Activated T-helper 1 cell treated with Interleukin-2 at 50 U/mL for 16 hours (primary cell): ENCODE data around the gene VSTM2B.

Source experiments
- DNase-seq: peaks from one replicate; pipeline ENCODE4 v3.0.0-alpha.2; 2020; ENCODE audit warnings: low read depth

Gene VSTM2B

DNA sequence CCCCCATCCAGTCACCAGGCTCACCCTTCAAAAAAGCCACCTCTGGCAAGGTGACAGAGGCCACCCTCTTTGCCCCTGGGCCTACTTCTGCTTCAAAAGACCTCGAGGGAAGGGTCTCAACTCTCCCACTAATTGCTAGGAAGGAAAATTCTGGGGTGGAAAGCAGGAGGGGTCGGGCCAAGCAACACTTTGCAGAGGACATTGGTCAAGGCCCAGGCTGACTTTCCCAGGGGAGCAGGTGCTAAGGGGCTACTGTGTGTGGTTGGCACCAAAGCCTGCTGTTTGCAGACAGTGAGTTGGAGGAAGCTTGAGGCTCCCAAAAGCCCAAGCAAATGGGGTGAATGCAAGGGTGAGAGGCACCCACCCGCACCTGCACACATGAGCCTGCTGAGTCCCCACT lies 28.6 kb upstream of the VSTM2B start:
- no peak for DNase-seq

- DNase-seq, result no peak
Measured at GRCh38 chr19:29497686-29498436, 27.9 kb upstream of the VSTM2B start.

DNA sequence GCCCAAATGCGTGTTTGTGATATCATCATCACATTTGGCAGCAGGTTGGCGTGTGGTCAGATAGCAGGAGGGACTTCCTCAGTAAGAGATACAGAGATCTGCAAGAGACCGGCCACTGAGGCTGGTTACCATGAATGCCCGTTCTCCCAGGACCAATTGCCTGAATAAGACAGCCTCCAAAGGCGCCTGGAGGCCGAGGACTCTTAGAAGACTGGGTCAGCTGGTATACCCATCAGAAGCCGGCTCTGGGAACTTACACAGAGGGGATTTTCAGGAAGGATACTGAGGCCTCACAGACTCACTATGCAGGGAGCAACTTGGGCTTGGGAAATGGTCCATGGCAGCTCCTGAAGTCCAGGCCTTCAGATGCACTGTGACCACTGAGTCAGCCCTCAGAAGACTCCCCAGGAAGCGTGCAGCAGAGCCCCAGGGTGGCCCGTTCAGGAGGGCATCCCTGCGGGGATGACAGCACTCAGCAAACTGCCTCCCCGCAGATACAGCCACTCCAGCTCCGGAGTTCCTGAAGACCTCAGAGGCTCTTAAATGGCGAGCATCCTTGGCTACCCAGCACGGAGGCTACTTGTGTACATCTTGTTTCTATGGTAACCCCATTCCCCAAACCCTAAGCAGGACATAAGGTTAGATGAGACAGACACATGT lies 26.4 kb upstream of the VSTM2B start:
- no peak for DNase-seq

- no peak for DNase-seq
Measured at GRCh38 chr19:29499921-29500590, 25.7 kb upstream of the VSTM2B start.

GRCh38 chr19:29501816-29502580 lies 23.8 kb upstream of the VSTM2B start:
- no peak for DNase-seq

- DNase-seq, result no peak
Measured at GRCh38 chr19:29502581-29502850, 23.3 kb upstream of the VSTM2B start.

DNA sequence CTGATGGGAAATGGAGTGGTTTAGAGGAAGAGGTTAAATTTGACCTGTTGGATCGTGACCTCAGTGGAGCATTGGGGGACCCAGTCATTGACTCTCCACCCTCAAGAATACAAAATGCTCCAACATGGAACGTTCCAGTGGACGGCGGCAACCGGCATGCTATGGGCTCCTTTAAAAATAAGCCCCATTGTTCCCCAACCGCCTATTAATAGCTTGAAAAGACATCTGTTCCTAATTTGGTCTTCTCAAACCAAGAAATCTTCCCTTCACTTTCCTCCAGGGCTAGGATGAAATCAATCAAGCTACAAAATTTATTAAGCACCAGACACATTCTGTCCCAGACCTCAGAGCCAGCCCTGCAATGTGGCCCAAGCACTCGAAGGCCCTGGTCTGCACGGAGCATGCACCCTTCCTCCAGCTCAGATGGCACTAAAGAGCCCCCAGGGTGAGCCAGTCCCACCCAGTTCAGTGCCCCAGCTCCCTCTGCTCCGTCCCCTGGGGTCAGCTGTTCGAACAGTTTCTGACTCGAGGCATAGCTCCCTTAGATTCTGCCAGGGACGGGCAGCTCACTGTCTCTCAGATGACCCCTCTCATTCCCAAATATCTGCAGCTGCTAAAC lies 22.5 kb upstream of the VSTM2B start:
- DNase-seq, result no peak

DNA sequence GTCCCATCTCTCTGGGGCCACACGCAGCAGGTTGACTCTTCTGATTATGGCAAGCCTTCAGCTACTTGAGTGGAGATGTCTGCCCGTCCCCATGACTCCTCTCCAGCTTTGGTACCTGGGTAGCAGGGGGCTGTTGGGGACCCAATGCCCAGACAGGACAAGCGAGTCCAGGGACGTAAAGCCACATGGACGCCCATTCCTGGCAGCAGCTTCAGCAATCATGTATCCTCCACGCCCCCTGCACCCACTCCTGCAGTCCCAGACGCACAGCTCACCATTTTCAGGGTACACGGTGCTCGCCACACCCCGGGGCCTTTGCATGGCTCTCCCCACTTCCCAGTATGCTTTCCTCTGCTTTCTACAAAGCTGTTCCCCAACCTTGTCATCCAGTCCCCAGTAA lies 22.0 kb upstream of the VSTM2B start:
- DNase-seq, result no peak

GRCh38 chr19:29504454-29504853 lies 21.3 kb upstream of the VSTM2B start:
- DNase-seq, result no peak

GRCh38 chr19:29505097-29505824 lies 20.5 kb upstream of the VSTM2B start:
- DNase-seq, result no peak

GRCh38 chr19:29506619-29506911 lies 19.2 kb upstream of the VSTM2B start:
- no peak for DNase-seq

- DNase-seq, result no peak
Measured at GRCh38 chr19:29507081-29507860, 18.5 kb upstream of the VSTM2B start.

DNA sequence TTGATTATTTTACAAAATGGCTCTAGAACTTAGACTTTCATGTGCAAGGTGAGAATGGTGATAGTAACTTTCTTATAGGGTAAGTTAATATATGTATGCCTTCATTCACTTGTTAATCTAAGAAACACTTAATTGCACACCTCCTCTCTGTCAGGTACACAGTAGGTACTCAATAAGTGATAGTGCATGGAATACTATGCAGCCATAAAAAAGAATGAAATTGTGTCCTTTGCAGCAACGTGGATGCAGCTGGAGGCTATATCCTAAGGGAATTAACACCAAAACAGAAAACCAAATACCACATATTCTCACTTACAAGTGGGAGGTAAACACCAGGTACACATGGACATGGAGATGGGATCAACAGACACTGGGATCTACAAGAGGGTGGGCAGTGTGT lies 17.6 kb upstream of the VSTM2B start:
- no peak for DNase-seq

GRCh38 chr19:29509456-29509855 lies 16.3 kb upstream of the VSTM2B start:
- DNase-seq, result no peak

DNA sequence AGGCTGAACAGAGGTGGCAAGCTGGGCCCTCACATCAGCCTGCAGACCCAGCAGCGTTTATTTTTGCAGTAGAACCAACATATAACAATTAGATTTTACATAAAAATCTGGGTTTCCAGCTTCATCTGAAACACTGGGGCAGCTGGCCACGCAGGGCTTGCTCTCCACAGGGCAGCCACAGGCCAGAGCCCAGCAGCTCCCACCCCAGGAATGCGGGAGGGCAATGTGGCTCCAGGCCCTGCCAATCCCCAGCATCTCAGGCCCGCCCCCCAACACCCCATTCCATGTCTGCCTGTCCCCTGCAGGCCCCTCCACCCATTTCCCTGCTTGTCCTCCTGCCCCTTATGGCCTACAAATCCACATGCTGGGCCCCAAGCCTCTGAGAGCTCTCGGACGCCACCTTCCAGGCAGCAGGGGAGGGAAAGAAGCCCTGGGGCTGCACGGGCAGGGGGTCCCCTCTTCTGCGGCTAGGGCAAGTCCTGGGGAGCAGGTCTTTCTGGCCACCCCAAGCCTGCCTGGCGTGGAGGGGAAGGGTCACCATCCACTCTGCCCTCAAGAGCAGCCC lies 15.0 kb upstream of the VSTM2B start:
- no peak for DNase-seq

DNA sequence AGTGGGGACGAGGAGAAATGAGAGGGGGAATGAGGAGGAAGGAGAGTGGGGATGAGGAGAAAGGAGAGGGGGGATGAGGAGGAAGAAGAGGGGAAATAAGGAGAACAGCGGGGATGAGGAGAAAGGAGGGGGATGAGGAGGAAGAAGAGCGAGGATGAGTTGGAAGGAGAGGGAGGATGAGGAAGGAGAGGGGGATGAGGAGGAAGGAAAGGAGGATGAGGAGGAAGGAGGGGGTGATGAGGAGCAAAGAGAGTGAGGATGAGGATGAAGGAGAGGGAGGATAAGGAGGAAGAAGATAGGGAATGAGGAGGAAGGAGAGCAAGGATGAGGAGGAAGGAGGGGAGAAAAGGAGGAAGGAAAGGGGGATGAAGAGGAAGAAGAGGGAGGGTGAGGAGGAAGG lies 14.0 kb upstream of the VSTM2B start:
- DNase-seq, result no peak

DNA sequence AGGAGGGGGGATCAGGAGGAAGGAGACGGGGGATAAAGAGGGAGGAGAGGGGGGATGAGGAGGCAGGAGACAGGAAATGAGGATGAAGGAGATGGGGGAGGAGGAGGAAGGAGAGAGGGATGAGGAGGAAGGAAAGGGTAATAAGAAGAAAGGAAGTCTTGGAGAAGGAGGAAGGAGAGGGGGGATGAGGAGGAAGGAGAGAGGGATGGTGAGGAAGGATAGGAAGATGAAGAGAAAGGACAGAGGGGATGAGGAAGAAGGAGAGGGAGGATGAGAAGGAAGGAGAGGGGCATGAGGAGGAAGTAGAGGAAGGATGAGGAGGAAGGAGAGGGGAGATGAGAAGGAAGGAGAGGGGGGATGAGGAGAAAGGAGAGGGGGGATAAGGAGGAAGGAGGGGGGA lies 13.0 kb upstream of the VSTM2B start:
- no peak for DNase-seq

DNA sequence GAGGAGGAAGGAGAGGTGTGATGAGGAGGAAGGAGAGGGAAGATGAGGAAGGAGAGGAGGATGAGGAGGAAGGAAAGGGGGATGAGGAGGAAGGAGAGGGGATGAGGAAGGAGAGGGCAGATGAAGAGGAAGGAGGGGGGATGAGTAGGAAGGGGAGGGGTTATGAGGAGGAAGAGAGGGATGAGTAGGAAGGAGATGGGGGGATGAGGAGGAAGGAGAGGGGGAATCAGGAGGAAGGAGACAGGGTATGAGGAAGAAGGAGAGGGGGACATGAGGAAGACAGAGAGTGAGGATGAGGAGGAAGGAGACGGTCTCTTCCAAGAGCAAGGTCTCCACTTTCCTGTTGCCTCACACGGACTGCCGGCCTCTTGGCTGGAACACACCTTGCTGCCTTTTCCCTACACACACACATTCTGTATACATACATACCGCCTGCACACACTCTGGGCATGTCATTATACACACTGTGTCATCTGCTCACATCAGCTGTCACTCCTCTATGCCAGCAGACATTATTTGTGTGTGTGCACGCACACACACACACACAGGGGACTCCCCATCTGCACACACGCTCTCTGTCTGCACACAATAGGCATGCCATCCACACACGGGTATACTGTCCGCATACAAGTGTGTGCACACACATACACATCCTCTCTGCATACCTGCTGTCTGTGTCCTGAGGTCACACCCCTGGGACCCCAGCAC lies 11.1 kb upstream of the VSTM2B start:
- DNase-seq, result no peak

- no peak for DNase-seq
Measured at GRCh38 chr19:29515233-29515619, 10.6 kb upstream of the VSTM2B start.

DNA sequence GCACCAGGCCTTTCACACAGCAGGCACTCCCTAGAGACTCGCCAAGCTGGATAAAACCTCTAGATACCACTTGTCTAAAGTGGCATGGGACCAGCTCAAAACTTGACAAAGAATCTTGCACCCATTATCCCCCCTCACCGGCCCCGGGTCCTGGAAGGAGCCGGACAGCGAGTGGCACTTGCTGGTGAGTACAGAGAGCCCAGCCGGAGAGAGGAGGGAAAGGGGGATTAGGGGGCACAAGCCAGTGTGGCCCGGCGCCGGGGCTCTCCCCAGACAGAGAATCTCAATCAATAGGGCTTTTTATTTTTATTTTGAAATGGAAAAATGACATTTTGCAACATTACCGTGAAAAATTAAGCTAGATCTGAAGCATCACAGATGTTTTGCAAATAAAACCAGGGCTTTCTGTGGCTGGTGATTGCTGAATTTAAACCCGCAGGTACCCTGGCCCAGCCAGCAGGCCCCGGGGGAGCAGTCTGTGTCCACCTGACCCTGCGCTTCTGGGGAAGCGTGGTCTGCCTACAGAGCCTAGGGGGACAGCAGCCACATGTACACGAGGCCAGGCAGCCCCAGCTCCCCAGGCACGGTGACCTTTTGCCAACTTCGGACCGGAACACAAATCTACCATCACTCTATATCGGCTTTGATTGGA lies 10.0 kb upstream of the VSTM2B start:
- no peak for DNase-seq
